Measurements from ENCODE around the gene PITPNC1. TPM values are rescaled to one million over a fixed set of nuclear protein-coding genes. Genes with fewer than 3 reads are reported as not detected.
"Not testable (repeated sequence)": the region's sequence is repeated elsewhere in the genome, so short reads cannot be mapped to it uniquely, and the experiment has no call there.

Gene PITPNC1
- total RNA-seq, 1 donor from 2014 or later, result 8.1 TPM

DNA sequence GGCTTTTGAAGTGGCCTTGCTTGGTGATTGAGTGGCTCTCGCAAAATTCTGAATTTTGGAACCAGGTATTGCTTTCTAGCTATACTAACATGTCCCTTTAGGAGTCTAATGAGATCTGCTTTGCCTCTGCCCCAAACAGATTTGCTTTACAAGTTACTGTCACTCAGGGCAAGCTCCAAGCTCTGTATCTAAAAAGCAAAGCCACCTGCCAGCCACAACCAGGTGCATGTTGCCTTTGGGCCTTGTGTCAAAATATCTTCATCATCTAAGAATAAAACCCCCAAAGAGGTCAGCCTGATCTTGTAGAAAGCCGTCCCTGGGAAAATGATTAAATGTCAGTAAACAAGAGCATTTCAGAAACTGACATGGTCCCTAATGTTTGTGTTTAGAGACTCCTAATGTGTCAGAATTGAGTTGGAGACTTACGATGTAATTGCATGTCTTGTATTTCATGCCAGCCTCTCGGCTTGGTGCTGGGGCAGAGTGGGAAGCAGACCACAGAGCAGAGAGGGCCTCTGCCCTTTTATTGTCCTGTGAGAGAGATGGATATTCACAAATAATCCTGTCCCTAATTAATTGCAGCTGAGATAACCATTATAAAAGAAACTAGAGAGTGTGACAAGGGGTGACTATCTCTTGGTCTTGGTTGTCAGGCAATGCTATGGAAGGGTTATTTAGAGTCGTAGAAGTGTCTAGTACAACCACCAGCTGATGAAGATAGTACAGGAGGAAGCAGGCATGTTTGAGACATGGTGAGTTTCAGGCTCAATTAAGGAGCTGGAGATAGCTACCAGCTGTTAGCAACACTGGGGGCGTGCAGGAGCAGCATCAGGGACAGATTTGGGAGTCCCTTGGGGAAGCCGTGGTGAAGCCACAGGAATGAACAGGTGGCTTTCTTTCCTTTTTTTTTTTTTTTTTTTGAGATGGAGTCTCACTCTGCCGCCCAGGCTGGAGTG lies 90.7 kb downstream of the PITPNC1 start:
- no peak overlapping the region for H3K27ac ChIP-seq
- no peak for DNase-seq (ENCODE audit: extremely low spot score in 2 of 2)
- TF ChIP-seq, protein P1, sequence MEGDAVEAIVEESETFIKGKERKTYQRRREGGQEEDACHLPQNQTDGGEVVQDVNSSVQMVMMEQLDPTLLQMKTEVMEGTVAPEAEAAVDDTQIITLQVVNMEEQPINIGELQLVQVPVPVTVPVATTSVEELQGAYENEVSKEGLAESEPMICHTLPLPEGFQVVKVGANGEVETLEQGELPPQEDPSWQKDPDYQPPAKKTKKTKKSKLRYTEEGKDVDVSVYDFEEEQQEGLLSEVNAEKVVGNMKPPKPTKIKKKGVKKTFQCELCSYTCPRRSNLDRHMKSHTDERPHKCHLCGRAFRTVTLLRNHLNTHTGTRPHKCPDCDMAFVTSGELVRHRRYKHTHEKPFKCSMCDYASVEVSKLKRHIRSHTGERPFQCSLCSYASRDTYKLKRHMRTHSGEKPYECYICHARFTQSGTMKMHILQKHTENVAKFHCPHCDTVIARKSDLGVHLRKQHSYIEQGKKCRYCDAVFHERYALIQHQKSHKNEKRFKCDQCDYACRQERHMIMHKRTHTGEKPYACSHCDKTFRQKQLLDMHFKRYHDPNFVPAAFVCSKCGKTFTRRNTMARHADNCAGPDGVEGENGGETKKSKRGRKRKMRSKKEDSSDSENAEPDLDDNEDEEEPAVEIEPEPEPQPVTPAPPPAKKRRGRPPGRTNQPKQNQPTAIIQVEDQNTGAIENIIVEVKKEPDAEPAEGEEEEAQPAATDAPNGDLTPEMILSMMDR (IDR thresholded peaks at IDR 0.05), result no peak
- TF ChIP-seq POLR2A (IDR thresholded peaks at IDR 0.05), result no peak
- TF ChIP-seq POLR2AphosphoS5 (IDR thresholded peaks at IDR 0.05; ENCODE audit: insufficient read depth in 1 of 2, low read depth in 1 of 2), result no peak
- H3K27me3 ChIP-seq, result no peaks in the 10 kb centered on the region
- no peaks in the 10 kb centered on the region for H3K9me3 ChIP-seq
- intact Hi-C loops (cut with DNase I), result loop anchor here (10.0 kb wide), 1 partner anchor 53 kb away; no protein-coding TSS in a partner anchor
- H3K4me3 ChIP-seq, result no peak overlapping the region
- H3K4me1 ChIP-seq, result peaks cover 20% of the 10 kb centered on the region
- H3K36me3 ChIP-seq, result no peaks in the 10 kb centered on the region

DNA sequence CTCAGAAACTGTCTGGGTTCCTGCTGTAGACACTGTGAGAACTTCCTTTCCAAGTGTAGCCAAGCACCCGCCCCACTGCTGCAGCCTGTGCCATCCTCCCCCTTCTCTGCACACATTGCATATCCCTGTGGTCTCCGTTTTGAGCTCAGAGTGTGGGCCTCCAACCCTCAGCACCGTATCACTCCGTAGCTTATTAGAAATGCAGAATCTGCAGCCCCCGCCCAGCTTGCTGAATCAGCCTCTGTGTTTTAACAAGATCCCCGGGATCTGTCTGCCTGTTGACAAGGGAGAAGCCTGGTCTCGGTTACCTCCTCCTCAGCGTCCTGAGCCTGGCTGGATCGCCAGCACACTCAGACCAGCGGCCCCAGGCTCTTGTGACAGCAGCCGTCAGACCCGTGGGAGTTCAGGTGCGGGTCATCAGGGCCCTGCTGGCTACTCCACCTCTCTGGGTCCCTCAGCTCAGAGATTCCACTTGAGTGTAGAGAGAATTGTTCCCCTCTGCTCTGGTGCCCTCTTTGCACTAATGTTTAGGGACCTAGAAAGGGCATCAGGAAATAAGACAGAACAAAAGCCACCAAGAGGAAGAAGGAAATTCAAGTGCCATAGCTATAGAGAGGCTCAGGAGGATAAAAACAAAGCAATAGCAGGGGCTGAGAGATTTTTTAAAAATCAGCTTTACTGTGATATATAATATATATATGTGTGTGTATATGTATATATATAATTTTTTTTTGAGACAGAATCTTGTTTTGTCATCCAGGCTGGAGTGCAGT lies 92.3 kb downstream of the PITPNC1 start:
- DNase-seq (ENCODE audit: extremely low spot score in 2 of 2), result no peak
- intact Hi-C loops (cut with DNase I), result loop anchor here (10.0 kb wide), 1 partner anchor 55 kb away; no protein-coding TSS in a partner anchor
- H3K9me3 ChIP-seq, result no peaks in the 10 kb centered on the region
- H3K4me1 ChIP-seq, result peaks cover 24% of the 10 kb centered on the region
- H3K27me3 ChIP-seq, result no peaks in the 10 kb centered on the region
- H3K27ac ChIP-seq, result peak overlapping the region; percentile 40
- TF ChIP-seq, protein P1 (IDR thresholded peaks at IDR 0.05), result no peak
- peak in 1 of 2 donors; percentile 25 for TF ChIP-seq POLR2AphosphoS5 (IDR thresholded peaks at IDR 0.05; ENCODE audit: insufficient read depth in 1 of 2, low read depth in 1 of 2)
- TF ChIP-seq POLR2A (IDR thresholded peaks at IDR 0.05), result no peak
- H3K36me3 ChIP-seq, result no peaks in the 10 kb centered on the region
- H3K4me3 ChIP-seq, result no peak overlapping the region

DNA sequence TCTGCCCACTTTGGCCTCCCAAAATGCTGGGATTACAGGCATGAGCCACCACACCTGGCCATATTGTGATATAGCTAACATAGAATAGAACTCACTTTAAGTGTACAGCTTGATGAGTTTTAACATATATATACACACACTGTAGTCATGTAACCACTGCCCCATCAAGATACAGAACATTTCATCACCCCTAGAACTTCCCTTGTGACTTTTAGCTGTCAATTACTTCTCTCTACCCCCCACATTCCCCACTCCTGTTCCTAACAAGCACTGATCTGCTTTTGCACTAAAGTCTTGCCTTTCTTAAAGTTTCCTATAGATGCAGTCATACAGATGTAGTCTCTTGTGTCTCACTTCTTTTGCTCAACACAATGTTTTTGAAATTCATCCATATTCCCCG lies 93.1 kb downstream of the PITPNC1 start:
- Histone ChIP-seq H3K4me1 (peaks cover 31% of the 10 kb centered on the region), H3K36me3 (no peaks in the 10 kb centered on the region), H3K4me3 (no peak overlapping the region), H3K9me3 (no peaks in the 10 kb centered on the region), H3K27me3 (no peaks in the 10 kb centered on the region), H3K27ac (peak overlapping the region; percentile 40)
- DNase-seq (ENCODE audit: extremely low spot score in 2 of 2), result no peak
- intact Hi-C loops (cut with DNase I), result loop anchor here (10.0 kb wide), 1 partner anchor 95 kb away; the partner anchor contains the start of gene PITPNC1
- TF ChIP-seq POLR2A (IDR thresholded peaks at IDR 0.05) (no peak), POLR2AphosphoS5 (IDR thresholded peaks at IDR 0.05; ENCODE audit: insufficient read depth in 1 of 2, low read depth in 1 of 2) (no peak)
- TF ChIP-seq, protein P1 (IDR thresholded peaks at IDR 0.05), result no peak

DNA sequence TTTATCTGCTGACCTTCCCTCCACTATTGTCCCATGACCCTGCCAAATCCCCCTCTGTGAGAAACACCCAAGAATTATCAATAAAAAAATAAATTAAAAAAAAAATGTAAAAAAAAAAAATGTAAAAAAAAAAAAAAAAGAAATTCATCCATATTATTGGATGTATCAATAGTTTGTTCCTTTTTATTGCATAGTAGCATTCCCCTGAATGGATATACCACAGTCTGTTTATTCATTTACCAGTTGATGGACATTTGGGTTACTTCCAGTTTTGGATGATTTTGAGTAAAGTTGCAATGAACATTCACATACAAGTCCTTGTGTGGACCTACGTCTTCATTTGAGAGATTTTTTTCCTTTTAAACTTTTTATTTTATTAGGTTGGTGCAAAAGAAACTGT lies 94.0 kb downstream of the PITPNC1 start:
- H3K9me3 ChIP-seq, result no peaks in the 10 kb centered on the region
- no peak for DNase-seq (ENCODE audit: extremely low spot score in 2 of 2)

DNA sequence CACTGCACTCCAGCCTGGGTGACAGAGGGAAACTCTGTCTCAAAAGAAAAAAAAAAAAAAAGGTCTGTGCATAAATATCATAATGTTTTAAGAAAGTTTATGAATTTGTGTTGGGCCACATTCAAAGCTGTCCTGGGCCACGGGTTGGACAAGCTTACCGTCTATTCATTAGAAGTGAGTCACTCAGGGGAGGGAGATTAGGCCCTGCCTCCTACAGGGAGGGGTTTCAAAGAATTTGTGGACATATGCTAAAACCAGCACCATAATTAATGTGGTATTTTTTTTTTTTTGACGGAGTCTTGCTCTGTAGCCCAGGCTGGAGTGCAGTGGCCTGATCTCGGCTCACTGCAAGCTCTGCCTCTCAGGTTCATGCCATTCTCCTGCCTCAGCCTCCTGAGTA lies 95.5 kb downstream of the PITPNC1 start:
- intact Hi-C loops (cut with DNase I), result loop anchor here (10.0 kb wide), 1 partner anchor 98 kb away; the partner anchor contains the start of gene PITPNC1
- not testable (repeated sequence) for H3K27me3 ChIP-seq; DNase-seq (ENCODE audit: extremely low spot score in 2 of 2); H3K27ac ChIP-seq; H3K4me3 ChIP-seq; H3K9me3 ChIP-seq; H3K36me3 ChIP-seq
- peaks cover 40% of the 10 kb centered on the region for H3K4me1 ChIP-seq

More for the DNA sequence above, 94.0 kb downstream of the PITPNC1 start:
- intact Hi-C loops (cut with DNase I), result loop anchor here (10.0 kb wide), 1 partner anchor 96 kb away; the partner anchor contains the start of gene PITPNC1
- peaks cover 38% of the 10 kb centered on the region for H3K4me1 ChIP-seq
- H3K4me3 ChIP-seq, result no peak overlapping the region
- H3K27me3 ChIP-seq, result no peaks in the 10 kb centered on the region
- no peaks in the 10 kb centered on the region for H3K36me3 ChIP-seq
- TF ChIP-seq POLR2AphosphoS5 (IDR thresholded peaks at IDR 0.05; ENCODE audit: insufficient read depth in 1 of 2, low read depth in 1 of 2) (no peak), POLR2A (IDR thresholded peaks at IDR 0.05) (no peak)
- TF ChIP-seq, protein P1 (IDR thresholded peaks at IDR 0.05), result no peak
- H3K27ac ChIP-seq, result no peak overlapping the region
